HG03378 (cell line): ENCODE measurements around the gene NUP155.
"Not testable (repeated sequence)": the region's sequence is repeated elsewhere in the genome, so short reads cannot be mapped to it uniquely, and the experiment has no call there.

Source experiments
- ATAC-seq: cut with Tn5 transposase; IDR thresholded peaks from one replicate; pipeline ENCODE4 v1.9.1; 2021; ENCODE audit warnings: mild to moderate bottlenecking, moderate library complexity; ENCODE audit not compliant: unreplicated experiment

NUP155 gene

GRCh38 chr5:37283214-37283820 lies 87.6 kb downstream of the NUP155 start:
- no peak for ATAC-seq

GRCh38 chr5:37275511-37275910 lies 95.4 kb downstream of the NUP155 start:
- no peak for ATAC-seq

GRCh38 chr5:37272511-37272910 lies 98.4 kb downstream of the NUP155 start:
- ATAC-seq: no peak

GRCh38 chr5:37268100-37268499 lies 102.8 kb downstream of the NUP155 start:
- not testable (repeated sequence) for ATAC-seq

GRCh38 chr5:37255774-37256358 lies 115.0 kb downstream of the NUP155 start:
- no peak for ATAC-seq

GRCh38 chr5:37254581-37254980 lies 116.3 kb downstream of the NUP155 start:
- ATAC-seq: no peak

- no peak for ATAC-seq
Observed at GRCh38 chr5:37251665-37252064, 119.2 kb downstream of the NUP155 start.

- ATAC-seq: no peak
Observed at GRCh38 chr5:37249815-37250164, 121.1 kb downstream of the NUP155 start.

GRCh38 chr5:37248970-37249814 lies 121.7 kb downstream of the NUP155 start, which contains the start of gene CPLANE1:
Gene CPLANE1, minus strand, starts transcription at chr5:37249376. Its CDS starts 1,678 bp downstream, at chr5:37247698.
- peak; percentile 72 for ATAC-seq

- peak; percentile 14 for ATAC-seq
Observed at GRCh38 chr5:37248421-37248969, 122.4 kb downstream of the NUP155 start.

- ATAC-seq: no peak
Observed at GRCh38 chr5:37247496-37247895, 123.4 kb downstream of the NUP155 start.

GRCh38 chr5:37247036-37247435 lies 123.9 kb downstream of the NUP155 start:
- ATAC-seq: no peak
